OCI-LY1 (cell line): ENCODE results near the gene DHDDS.

Experiments
- EZH2 ChIP-seq: fragments of 200-600 bp; sonication (generic), shearing (Covaris generic); IDR thresholded peaks from 2 replicates; pipeline ENCODE4 v1.8.0; 2017; ENCODE audit warnings: borderline replicate concordance, mixed run types, mild to moderate bottlenecking, antibody characterized with exemption, low read length, moderate library complexity, mixed read lengths
- TF ChIP-seq, protein P1 (sequence below): fragments of 200-600 bp; sonication (generic), shearing (Covaris generic); IDR thresholded peaks from 2 replicates; pipeline ENCODE4 v1.5.1; 2017; ENCODE audit warnings: mild to moderate bottlenecking, antibody characterized with exemption, low read length, moderate library complexity, mixed read lengths

DNA sequence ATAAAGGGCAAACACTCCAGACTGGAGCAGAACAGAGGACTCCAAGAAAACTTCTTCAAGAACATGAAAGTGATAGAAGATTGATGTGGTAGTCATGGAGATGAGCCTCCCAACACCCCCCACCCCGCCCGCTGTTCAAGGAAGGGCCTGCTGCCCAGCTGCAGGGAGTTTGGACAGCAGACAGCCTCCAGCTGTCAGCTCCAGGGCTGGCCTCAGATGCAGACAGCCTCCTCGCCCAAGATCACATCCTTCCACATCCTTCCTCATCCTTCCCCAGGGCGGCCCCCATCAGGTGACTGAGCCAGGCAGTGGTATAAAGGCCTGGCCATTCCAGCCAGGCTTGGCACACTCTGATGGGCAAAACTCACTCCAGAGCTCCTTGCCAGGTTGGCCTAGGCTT, 64.7 kb downstream of the DHDDS start:
- TF ChIP-seq, protein P1, sequence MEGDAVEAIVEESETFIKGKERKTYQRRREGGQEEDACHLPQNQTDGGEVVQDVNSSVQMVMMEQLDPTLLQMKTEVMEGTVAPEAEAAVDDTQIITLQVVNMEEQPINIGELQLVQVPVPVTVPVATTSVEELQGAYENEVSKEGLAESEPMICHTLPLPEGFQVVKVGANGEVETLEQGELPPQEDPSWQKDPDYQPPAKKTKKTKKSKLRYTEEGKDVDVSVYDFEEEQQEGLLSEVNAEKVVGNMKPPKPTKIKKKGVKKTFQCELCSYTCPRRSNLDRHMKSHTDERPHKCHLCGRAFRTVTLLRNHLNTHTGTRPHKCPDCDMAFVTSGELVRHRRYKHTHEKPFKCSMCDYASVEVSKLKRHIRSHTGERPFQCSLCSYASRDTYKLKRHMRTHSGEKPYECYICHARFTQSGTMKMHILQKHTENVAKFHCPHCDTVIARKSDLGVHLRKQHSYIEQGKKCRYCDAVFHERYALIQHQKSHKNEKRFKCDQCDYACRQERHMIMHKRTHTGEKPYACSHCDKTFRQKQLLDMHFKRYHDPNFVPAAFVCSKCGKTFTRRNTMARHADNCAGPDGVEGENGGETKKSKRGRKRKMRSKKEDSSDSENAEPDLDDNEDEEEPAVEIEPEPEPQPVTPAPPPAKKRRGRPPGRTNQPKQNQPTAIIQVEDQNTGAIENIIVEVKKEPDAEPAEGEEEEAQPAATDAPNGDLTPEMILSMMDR, result no peak
- TF ChIP-seq EZH2, result no peak
